Caco-2 (cell line): ENCODE measurements around the gene PDCD4. TPM values are rescaled to one million over a fixed set of nuclear protein-coding genes. Genes with fewer than 3 reads are reported as not detected.
"Not testable (repeated sequence)": the region's sequence is repeated elsewhere in the genome, so short reads cannot be mapped to it uniquely, and the experiment has no call there.

Source experiments
- BruUV-seq: library from RNA; stranded (reverse); fragments of 400-500 nt; replicated peaks from 2 replicates; lab custom pipeline; 2021; lab: Mats Ljungman, UMichigan
- CTCF ChIA-PET: fragments of 300-600 bp; sonication (Branson Sonifier 250); formaldehyde crosslinking; loops from one replicate; lab custom pipeline; 2022; ENCODE audit warnings: antibody characterized with exemption; lab: Charles Lee
- POLR2A ChIA-PET: fragments of 300-600 bp; sonication (Branson Sonifier 250); formaldehyde crosslinking; loops from one replicate; lab custom pipeline; 2022; ENCODE audit warnings: antibody characterized with exemption; lab: Charles Lee
- DNase-seq, 2 experiments: peaks; one replicate each; pipeline versions ENCODE4 v3.0.0 to v3.0.0-alpha.2; 2020 to 2022
- H3K27me3 ChIP-seq: replicated peaks from 2 replicates; pipeline ENCODE4 v1.6.0; 2011; ENCODE audit warnings: low read length; ENCODE audit not compliant: control insufficient read depth, insufficient read depth
- H3K36me3 ChIP-seq: 2 replicates; pipeline ENCODE4 v1.5.1; 2011; ENCODE audit warnings: low read length; ENCODE audit not compliant: control insufficient read depth, insufficient read depth
- H3K4me1 ChIP-seq: fragments of 250-450 bp; sonication (Bioruptor Pico); 2 replicates; pipeline ENCODE4 v1.5.1; 2020; ENCODE audit warnings: mild to moderate bottlenecking
- H3K4me3 ChIP-seq: 2 replicates; pipeline ENCODE4 v1.5.1; 2011; ENCODE audit warnings: low read depth, mild to moderate bottlenecking, control low read depth, low read length
- H3K9me3 ChIP-seq: fragments of 250-450 bp; sonication (Bioruptor Pico); 2 replicates; pipeline ENCODE4 v1.5.1; 2020; ENCODE audit warnings: mild to moderate bottlenecking, moderate library complexity
- H3K27ac Mint-ChIP-seq: one replicate; pipeline ENCODE4 v1.8.0; 2022; ENCODE audit warnings: mixed read lengths; ENCODE audit not compliant: unreplicated experiment
- H3K27me3 Mint-ChIP-seq: one replicate; pipeline ENCODE4 v1.8.0; 2022; ENCODE audit warnings: mixed read lengths; ENCODE audit not compliant: insufficient read depth, unreplicated experiment
- H3K36me3 Mint-ChIP-seq: one replicate; pipeline ENCODE4 v1.8.0; 2022; ENCODE audit warnings: mild to moderate bottlenecking, mixed read lengths; ENCODE audit not compliant: insufficient read depth, unreplicated experiment
- H3K4me1 Mint-ChIP-seq: one replicate; pipeline ENCODE4 v1.8.0; 2022; ENCODE audit warnings: low read depth, mixed read lengths; ENCODE audit not compliant: unreplicated experiment
- H3K4me3 Mint-ChIP-seq: one replicate; pipeline ENCODE4 v1.8.0; 2022; ENCODE audit warnings: mild to moderate bottlenecking, moderate library complexity, mixed read lengths; ENCODE audit not compliant: unreplicated experiment
- H3K9me3 Mint-ChIP-seq: one replicate; pipeline ENCODE4 v1.8.0; 2022; ENCODE audit warnings: mixed read lengths; ENCODE audit not compliant: unreplicated experiment
- intact Hi-C: fragments of 100-400 bp; cut with micrococcal nuclease; formaldehyde crosslinking; loops from one replicate; pipeline ENCODE4 v1.10.0; 2022; ENCODE audit not compliant: unreplicated experiment
- total RNA-seq: library from RNA; stranded (reverse); gene quantifications from 2 replicates; pipeline ENCODE4 v1.2.3, GENCODE V29; 2022
- TF ChIP-seq, protein P1 (sequence below), 2 experiments: fragments of 200-600 bp in 1 of 2; IDR thresholded peaks; 1 replicate in 1 of 2; 2 replicates in 1 of 2; pipeline versions ENCODE4 v1.5.1 to v1.8.0; 2011 to 2022; ENCODE audit warnings: antibody characterized with exemption in 1 of 2, control low read depth in 1 of 2, inconsistent platforms in 1 of 2, low read depth in 1 of 2, low read length in 1 of 2, mild to moderate bottlenecking in 1 of 2, moderate library complexity in 1 of 2; ENCODE audit not compliant: insufficient read depth in 1 of 2, severe bottlenecking in 1 of 2, unreplicated experiment in 1 of 2

The PDCD4 gene
- total RNA-seq, 1 experiment from 2014 or later: 66.1 TPM

DNA sequence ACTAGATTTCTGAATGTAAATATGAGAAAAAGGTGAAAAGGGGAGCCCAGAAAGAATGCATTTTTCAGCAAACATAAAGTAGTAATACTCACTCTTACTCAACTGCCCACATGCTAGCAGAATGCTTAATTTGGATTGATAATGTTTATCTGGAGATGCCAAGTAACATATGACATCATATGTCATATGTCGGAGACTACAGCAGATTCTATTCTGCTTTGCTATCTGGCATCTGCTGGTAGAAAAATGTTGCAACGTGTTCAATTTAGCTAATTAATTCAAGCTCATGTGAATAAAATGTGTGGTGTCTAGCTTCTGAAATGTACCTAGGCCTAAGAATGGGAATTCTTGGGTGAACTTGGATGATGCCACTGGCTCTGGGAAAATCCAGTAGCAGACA, 42.7 kb downstream of the PDCD4 start:
- Mint-ChIP-seq H3K4me3 (no peak overlapping the region), H3K9me3 (no peaks in the 10 kb centered on the region), H3K27ac (no peak overlapping the region), H3K36me3 (peaks cover 13% of the 10 kb centered on the region), H3K4me1 (peaks cover 15% of the 10 kb centered on the region), H3K27me3 (no peaks in the 10 kb centered on the region)
- Histone ChIP-seq H3K4me1 (0 out of 2 replicates have a peak, but pooled peaks cover 4% of the 10 kb centered on the region), H3K4me3 (no peak overlapping the region), H3K36me3 (no peaks in the 10 kb centered on the region), H3K9me3 (no peaks in the 10 kb centered on the region), H3K27me3 (no peaks in the 10 kb centered on the region)
- ChIA-PET CTCF (no interaction called here), POLR2A (no interaction called here)
- intact Hi-C loops: loop anchor here (10.0 kb wide), 1 partner anchor 610 kb away; the partner anchor contains the start of gene SMNDC1
- TF ChIP-seq, protein P1, sequence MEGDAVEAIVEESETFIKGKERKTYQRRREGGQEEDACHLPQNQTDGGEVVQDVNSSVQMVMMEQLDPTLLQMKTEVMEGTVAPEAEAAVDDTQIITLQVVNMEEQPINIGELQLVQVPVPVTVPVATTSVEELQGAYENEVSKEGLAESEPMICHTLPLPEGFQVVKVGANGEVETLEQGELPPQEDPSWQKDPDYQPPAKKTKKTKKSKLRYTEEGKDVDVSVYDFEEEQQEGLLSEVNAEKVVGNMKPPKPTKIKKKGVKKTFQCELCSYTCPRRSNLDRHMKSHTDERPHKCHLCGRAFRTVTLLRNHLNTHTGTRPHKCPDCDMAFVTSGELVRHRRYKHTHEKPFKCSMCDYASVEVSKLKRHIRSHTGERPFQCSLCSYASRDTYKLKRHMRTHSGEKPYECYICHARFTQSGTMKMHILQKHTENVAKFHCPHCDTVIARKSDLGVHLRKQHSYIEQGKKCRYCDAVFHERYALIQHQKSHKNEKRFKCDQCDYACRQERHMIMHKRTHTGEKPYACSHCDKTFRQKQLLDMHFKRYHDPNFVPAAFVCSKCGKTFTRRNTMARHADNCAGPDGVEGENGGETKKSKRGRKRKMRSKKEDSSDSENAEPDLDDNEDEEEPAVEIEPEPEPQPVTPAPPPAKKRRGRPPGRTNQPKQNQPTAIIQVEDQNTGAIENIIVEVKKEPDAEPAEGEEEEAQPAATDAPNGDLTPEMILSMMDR (IDR thresholded peaks at IDR 0.05; ENCODE audit: insufficient read depth in 1 of 2, low read depth in 1 of 2, low read length in 1 of 2, severe bottlenecking in 1 of 2, unreplicated experiment in 1 of 2): no peak
- DNase-seq: no peak
- no TSS peak for BruUV-seq

DNA sequence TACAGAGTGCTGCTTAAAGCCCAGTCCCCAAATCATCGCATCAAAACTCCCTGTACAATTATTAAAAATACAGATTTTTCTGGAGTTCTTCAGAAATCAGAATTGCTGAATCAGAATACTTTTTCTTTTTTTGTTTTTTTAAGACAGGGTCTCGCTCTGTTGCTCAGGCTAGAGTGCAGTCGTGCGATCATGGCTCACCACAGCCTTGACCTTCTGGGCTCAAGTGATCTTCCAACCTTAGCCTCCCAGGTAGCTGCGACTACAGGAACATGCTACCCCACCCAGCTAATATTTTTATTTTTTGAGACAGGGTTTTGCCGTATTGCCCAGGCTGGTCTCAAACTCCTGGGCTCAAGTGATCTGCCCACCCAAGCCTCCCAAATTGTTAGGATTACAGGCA, 43.3 kb downstream of the PDCD4 start:
- Mint-ChIP-seq H3K27me3 (no peaks in the 10 kb centered on the region), H3K4me1 (peaks cover 15% of the 10 kb centered on the region), H3K36me3 (peaks cover 13% of the 10 kb centered on the region), H3K27ac (no peak overlapping the region), H3K4me3 (no peak overlapping the region), H3K9me3 (no peaks in the 10 kb centered on the region)
- H3K4me3 ChIP-seq: no peak overlapping the region
- ChIA-PET CTCF (no interaction called here), POLR2A (no interaction called here)
- TF ChIP-seq, protein P1 (IDR thresholded peaks at IDR 0.05; ENCODE audit: insufficient read depth in 1 of 2, low read depth in 1 of 2, low read length in 1 of 2, severe bottlenecking in 1 of 2, unreplicated experiment in 1 of 2): no peak
- H3K27me3 ChIP-seq: no peaks in the 10 kb centered on the region
- 0 out of 2 replicates have a peak, but pooled peaks cover 4% of the 10 kb centered on the region for H3K4me1 ChIP-seq
- BruUV-seq: no TSS peak
- H3K36me3 ChIP-seq: no peaks in the 10 kb centered on the region
- no peak for DNase-seq
- intact Hi-C loops: loop anchor here (10.0 kb wide), 1 partner anchor 610 kb away; the partner anchor contains the start of gene SMNDC1
- H3K9me3 ChIP-seq: no peaks in the 10 kb centered on the region

DNA sequence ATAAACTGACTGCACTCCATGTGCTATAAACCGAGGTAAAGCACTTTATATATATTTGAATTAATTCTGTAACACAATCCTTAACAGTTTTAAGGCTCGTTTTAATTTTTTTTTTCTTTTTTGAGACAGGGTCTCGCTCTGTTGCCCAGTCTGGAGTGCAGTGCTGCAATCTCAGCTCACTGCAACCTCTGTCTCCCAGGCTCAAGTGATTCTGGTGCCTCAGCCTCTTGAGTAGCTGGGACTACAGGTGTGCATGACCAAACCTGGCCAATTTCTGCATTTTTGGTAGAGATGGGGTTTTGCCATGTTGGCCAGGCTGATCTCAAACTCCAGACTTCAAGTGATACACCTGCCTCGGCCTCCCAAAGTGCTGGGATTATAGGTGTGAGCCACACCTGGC, 43.9 kb downstream of the PDCD4 start:
- H3K27me3 ChIP-seq, H3K27ac Mint-ChIP-seq, BruUV-seq, POLR2A ChIA-PET, H3K9me3 ChIP-seq, H3K27me3 Mint-ChIP-seq, H3K9me3 Mint-ChIP-seq, H3K4me3 ChIP-seq, CTCF ChIA-PET, H3K36me3 ChIP-seq, H3K4me3 Mint-ChIP-seq, H3K4me1 ChIP-seq, DNase-seq: not testable (repeated sequence)
- Mint-ChIP-seq H3K36me3 (peaks cover 13% of the 10 kb centered on the region), H3K4me1 (peaks cover 15% of the 10 kb centered on the region)
- intact Hi-C loops: loop anchor here (10.0 kb wide), 1 partner anchor 611 kb away; the partner anchor contains the start of gene SMNDC1
